ENCODE data around the gene MALAT1. TPM values are rescaled to one million over a fixed set of nuclear protein-coding genes. Genes with fewer than 3 reads are reported as not detected.
"Not testable (repeated sequence)": the region's sequence is repeated elsewhere in the genome, so short reads cannot be mapped to it uniquely, and the experiment has no call there.

Gene MALAT1
- total RNA-seq, 1 donor from 2014 or later = 6,276 TPM

DNA sequence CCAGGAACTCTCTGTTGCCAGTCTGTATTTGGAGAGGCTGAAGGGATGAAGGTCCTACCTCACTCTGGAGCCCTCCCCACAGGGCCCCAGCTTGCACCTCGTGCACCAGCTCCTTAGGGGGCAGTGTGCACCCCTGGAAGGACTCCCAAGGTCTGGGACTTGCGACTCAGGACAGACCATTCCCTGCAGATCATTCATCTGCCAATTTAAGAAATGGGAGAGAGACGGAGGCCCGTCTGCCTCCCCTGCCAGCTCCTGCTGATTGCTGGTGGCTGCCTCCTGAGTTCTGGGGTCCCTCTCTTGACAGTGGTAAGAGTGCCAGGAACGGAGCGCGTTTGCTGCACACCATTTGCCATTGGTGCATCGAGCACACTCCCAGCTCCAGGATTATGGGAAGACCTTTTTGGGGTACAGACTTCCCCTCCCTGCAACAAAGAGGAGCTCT lies 27.4 kb upstream of the MALAT1 start:
- peak overlapping the region; percentile 93 for H3K27ac Mint-ChIP-seq
- H3K36me3 Mint-ChIP-seq = no peaks in the 10 kb centered on the region
- TF ChIP-seq, protein P1, sequence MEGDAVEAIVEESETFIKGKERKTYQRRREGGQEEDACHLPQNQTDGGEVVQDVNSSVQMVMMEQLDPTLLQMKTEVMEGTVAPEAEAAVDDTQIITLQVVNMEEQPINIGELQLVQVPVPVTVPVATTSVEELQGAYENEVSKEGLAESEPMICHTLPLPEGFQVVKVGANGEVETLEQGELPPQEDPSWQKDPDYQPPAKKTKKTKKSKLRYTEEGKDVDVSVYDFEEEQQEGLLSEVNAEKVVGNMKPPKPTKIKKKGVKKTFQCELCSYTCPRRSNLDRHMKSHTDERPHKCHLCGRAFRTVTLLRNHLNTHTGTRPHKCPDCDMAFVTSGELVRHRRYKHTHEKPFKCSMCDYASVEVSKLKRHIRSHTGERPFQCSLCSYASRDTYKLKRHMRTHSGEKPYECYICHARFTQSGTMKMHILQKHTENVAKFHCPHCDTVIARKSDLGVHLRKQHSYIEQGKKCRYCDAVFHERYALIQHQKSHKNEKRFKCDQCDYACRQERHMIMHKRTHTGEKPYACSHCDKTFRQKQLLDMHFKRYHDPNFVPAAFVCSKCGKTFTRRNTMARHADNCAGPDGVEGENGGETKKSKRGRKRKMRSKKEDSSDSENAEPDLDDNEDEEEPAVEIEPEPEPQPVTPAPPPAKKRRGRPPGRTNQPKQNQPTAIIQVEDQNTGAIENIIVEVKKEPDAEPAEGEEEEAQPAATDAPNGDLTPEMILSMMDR (conservative IDR thresholded peaks at IDR 0.05) = peak; percentile 62
- no peak for DNase-seq (ENCODE audit: extremely low spot score, unreplicated experiment)
- no peaks in the 10 kb centered on the region for H3K9me3 Mint-ChIP-seq
- no peak overlapping the region for H3K4me3 Mint-ChIP-seq
- H3K27me3 Mint-ChIP-seq = no peaks in the 10 kb centered on the region
- H3K4me1 Mint-ChIP-seq (ENCODE audit: unreplicated experiment) = peaks cover 14% of the 10 kb centered on the region

DNA sequence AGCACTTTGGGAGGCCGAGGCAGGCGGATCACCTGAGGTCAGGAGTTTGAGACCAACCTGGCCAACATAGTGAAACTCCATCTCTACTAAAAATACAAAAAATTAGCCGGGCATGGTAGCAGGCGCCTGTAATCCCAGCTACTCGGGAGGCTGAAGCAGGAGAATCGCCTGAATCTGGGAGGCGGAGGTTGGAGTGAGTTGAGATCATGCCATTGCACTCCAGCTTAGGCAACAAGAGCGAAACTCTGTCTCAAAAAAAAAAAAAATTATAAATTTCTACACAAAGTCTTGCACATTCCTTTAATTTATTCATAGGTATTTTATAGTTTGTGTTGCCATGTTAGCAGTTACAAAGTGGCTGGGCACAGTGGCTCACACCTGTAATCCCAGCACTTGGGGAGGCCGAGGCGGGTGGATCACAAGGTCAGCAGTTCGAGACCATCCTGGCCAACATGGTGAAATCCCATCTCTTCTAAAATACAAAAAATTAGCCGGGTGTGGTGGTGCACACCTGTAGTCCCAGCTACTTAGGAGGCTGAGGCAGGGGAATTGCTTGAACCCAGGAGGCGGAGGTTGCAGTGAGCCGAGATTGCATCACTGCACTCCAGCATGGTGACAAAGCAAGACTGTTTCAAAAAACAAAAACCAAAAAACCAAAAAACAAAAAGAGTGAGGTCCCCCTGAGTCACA lies 26.1 kb upstream of the MALAT1 start:
- H3K4me3 Mint-ChIP-seq; H3K27me3 Mint-ChIP-seq; DNase-seq (ENCODE audit: extremely low spot score, unreplicated experiment); H3K9me3 Mint-ChIP-seq; H3K36me3 Mint-ChIP-seq: not testable (repeated sequence)
- Mint-ChIP-seq H3K4me1 (ENCODE audit: unreplicated experiment) (peaks cover 11% of the 10 kb centered on the region), H3K27ac (peak overlapping the region; percentile 93)

DNA sequence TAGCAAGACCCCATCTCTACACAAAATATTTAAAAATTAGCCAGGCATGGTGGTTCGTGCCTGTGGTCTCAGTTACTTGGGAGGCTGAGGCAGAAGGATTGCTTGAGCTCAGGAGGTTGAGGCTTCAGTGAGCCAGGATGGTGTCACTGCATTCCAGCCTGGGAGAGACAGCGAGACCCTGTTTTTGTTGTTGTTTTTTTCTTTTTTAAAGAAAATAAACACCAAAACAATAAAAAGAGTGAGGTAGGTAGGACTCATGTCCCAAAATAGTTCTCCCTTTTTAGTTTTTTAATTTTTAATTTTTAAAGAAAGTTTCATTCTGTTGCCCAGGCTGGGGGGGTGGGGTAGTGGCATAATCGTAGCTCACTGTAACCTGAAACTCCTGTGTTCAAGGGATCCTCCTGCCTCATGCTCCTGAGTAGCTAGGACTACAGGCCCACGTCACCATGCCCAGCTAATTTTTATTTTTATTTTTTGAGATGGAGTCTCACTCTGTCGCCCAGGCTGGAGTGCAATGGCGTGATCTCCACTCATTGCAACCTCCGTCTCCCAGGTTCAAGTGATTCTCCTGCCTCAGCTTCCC lies 25.5 kb upstream of the MALAT1 start:
- Mint-ChIP-seq H3K27me3 (no peaks in the 10 kb centered on the region), H3K4me1 (ENCODE audit: unreplicated experiment) (peaks cover 7% of the 10 kb centered on the region), H3K36me3 (no peaks in the 10 kb centered on the region), H3K4me3 (no peak overlapping the region), H3K27ac (no peak overlapping the region), H3K9me3 (no peaks in the 10 kb centered on the region)
- TF ChIP-seq, protein P1 (conservative IDR thresholded peaks at IDR 0.05) = no peak
- DNase-seq (ENCODE audit: extremely low spot score, unreplicated experiment) = no peak

DNA sequence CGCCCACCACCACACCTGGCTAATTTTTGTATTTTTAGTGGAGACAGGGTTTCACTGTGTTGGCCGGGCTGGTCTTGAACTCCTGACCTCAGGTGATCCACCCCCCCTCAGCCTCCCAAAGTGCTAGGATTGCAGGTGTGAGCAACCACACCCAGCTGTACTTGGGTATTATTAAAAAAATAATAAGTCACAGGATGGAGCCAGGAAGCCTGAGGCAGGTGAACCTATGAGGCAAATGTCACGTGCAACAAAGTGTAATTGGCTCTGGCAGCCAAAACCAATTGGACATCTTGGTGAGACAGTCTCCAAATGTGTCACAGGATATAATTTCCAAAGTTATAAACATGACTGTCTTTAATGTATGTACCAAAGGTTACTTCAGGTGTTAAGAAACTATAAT lies 24.0 kb upstream of the MALAT1 start:
- Mint-ChIP-seq H3K27ac (peak overlapping the region; percentile 77), H3K9me3 (no peaks in the 10 kb centered on the region), H3K4me1 (ENCODE audit: unreplicated experiment) (peaks cover 16% of the 10 kb centered on the region), H3K4me3 (peak overlapping the region; percentile 34), H3K36me3 (no peaks in the 10 kb centered on the region), H3K27me3 (no peaks in the 10 kb centered on the region)
- DNase-seq (ENCODE audit: extremely low spot score, unreplicated experiment) = no peak
- TF ChIP-seq, protein P1 (conservative IDR thresholded peaks at IDR 0.05) = no peak

DNA sequence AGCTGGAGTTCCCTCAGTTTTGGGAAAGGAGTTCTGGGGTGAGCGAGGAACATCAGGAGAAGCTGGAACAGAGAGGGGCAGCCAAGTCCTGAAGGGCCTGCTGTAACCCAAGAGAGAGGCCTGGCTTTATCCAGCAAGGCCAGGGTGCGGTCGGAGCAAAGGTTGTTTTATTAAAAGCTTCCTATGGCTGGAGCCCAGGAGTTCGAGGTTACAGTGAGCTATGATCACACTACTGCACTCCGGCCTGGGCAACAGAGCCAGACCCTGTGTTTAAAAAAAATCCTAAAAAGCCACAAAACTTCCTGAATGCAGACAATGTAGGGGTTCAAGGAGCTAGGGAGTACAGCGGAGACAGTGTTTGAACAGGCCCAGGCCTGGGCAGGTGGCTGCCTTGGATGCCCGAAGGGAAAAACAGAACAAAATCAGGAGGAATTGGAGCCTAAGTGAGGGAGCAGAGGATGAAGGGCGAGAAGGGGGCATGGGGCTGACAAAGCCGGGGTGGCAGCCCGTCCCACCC lies 22.2 kb upstream of the MALAT1 start:
- peaks cover 16% of the 10 kb centered on the region for H3K4me1 Mint-ChIP-seq (ENCODE audit: unreplicated experiment)
- no peaks in the 10 kb centered on the region for H3K27me3 Mint-ChIP-seq
- no peaks in the 10 kb centered on the region for H3K9me3 Mint-ChIP-seq
- H3K27ac Mint-ChIP-seq = peak overlapping the region; percentile 96
- DNase-seq (ENCODE audit: extremely low spot score, unreplicated experiment) = no peak
- TF ChIP-seq, protein P1 (conservative IDR thresholded peaks at IDR 0.05) = no peak
- no peaks in the 10 kb centered on the region for H3K36me3 Mint-ChIP-seq
- H3K4me3 Mint-ChIP-seq = peak overlapping the region; percentile 92

Measured in type B pancreatic cell (in vitro differentiated cells).